HEK293T (cell line): Measurements from ENCODE around the gene NXN.

ENCODE experiments used
- CTCF ChIA-PET: fragments of 350-600 bp; formaldehyde crosslinking; extraction: SDS; loops from one replicate; lab custom pipeline; 2021; ENCODE audit warnings: antibody characterized with exemption, inconsistent platforms; lab: Yijun Ruan, JAX
- POLR2A ChIA-PET: fragments of 350-600 bp; formaldehyde crosslinking; extraction: SDS; loops from one replicate; lab custom pipeline; 2020; ENCODE audit warnings: antibody characterized with exemption, inconsistent platforms; lab: Yijun Ruan, JAX
- DNase-seq: peaks from one replicate; pipeline ENCODE4 v3.0.0; 2012; ENCODE audit warnings: mixed read lengths; ENCODE audit errors: extremely low spot score
- ARNT ChIP-seq: fragments of 450-650 bp; IDR thresholded peaks from 2 replicates; pipeline ENCODE4 v1.6.1; 2017; ENCODE audit warnings: mild to moderate bottlenecking
- BHLHE40 ChIP-seq: fragments of 450-650 bp; IDR thresholded peaks from 2 replicates; pipeline ENCODE4 v1.6.1; 2016; ENCODE audit warnings: mild to moderate bottlenecking, moderate library complexity, borderline replicate concordance
- CTBP1 ChIP-seq: fragments of 450-650 bp; IDR thresholded peaks from 2 replicates; pipeline ENCODE4 v1.6.1; 2016; ENCODE audit warnings: borderline replicate concordance
- ELF4 ChIP-seq: fragments of 450-650 bp; IDR thresholded peaks from 2 replicates; pipeline ENCODE4 v1.6.1; 2017; ENCODE audit warnings: antibody characterized with exemption
- FOXA1 ChIP-seq: fragments of 450-650 bp; IDR thresholded peaks from 2 replicates; pipeline ENCODE4 v1.6.1; 2016; ENCODE audit warnings: mild to moderate bottlenecking
- FOXK2 ChIP-seq: fragments of 450-650 bp; IDR thresholded peaks from 2 replicates; pipeline ENCODE4 v1.6.1; 2016; ENCODE audit warnings: mild to moderate bottlenecking
- FOXM1 ChIP-seq: fragments of 450-650 bp; IDR thresholded peaks from 2 replicates; pipeline ENCODE4 v1.6.1; 2017; ENCODE audit warnings: mild to moderate bottlenecking, borderline replicate concordance
- HDGF ChIP-seq: fragments of 450-650 bp; IDR thresholded peaks from 2 replicates; pipeline ENCODE4 v1.6.1; 2017; ENCODE audit warnings: antibody characterized with exemption, borderline replicate concordance
- L3MBTL2 ChIP-seq: fragments of 450-650 bp; conservative IDR thresholded peaks from 2 replicates; pipeline ENCODE4 v1.6.1; 2016; ENCODE audit warnings: mild to moderate bottlenecking
- LEF1 ChIP-seq: fragments of 450-650 bp; IDR thresholded peaks from 2 replicates; pipeline ENCODE4 v1.6.1; 2017; ENCODE audit warnings: mild to moderate bottlenecking, borderline replicate concordance
- NFRKB ChIP-seq: fragments of 450-650 bp; IDR thresholded peaks from 2 replicates; pipeline ENCODE4 v1.6.1; 2016; ENCODE audit warnings: mild to moderate bottlenecking, moderate library complexity
- SP1 ChIP-seq: fragments of 450-650 bp; IDR thresholded peaks from 2 replicates; pipeline ENCODE4 v1.6.1; 2017
- SUZ12 ChIP-seq: fragments of 450-650 bp; IDR thresholded peaks from 2 replicates; pipeline ENCODE4 v1.6.1; 2016; ENCODE audit warnings: mild to moderate bottlenecking
- TARDBP ChIP-seq: fragments of 450-650 bp; IDR thresholded peaks from 2 replicates; pipeline ENCODE4 v1.6.1; 2016
- ZNF384 ChIP-seq: fragments of 450-650 bp; IDR thresholded peaks from 2 replicates; pipeline ENCODE4 v1.6.1; 2016
- TF ChIP-seq, protein P1 (sequence below): fragments of 450-650 bp; IDR thresholded peaks from 2 replicates; pipeline ENCODE4 v1.6.1; 2016

The NXN gene

GRCh38 chr17:1008008-1008761 is 28.6 kb upstream of the NXN start:
- ChIA-PET POLR2A (no interaction called here), CTCF (no interaction called here)
- DNase-seq = no peak
- TF ChIP-seq ELF4 (no peak), SUZ12 (no peak), L3MBTL2 (no peak), LEF1 (no peak), FOXA1 (no peak), TARDBP (no peak), SP1 (no peak), HDGF (no peak), CTBP1 (no peak), FOXM1 (no peak), BHLHE40 (no peak), NFRKB (no peak), FOXK2 (no peak), ZNF384 (no peak), ARNT (no peak)
- TF ChIP-seq, protein P1, sequence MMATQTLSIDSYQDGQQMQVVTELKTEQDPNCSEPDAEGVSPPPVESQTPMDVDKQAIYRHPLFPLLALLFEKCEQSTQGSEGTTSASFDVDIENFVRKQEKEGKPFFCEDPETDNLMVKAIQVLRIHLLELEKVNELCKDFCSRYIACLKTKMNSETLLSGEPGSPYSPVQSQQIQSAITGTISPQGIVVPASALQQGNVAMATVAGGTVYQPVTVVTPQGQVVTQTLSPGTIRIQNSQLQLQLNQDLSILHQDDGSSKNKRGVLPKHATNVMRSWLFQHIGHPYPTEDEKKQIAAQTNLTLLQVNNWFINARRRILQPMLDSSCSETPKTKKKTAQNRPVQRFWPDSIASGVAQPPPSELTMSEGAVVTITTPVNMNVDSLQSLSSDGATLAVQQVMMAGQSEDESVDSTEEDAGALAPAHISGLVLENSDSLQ = no peak

DNA sequence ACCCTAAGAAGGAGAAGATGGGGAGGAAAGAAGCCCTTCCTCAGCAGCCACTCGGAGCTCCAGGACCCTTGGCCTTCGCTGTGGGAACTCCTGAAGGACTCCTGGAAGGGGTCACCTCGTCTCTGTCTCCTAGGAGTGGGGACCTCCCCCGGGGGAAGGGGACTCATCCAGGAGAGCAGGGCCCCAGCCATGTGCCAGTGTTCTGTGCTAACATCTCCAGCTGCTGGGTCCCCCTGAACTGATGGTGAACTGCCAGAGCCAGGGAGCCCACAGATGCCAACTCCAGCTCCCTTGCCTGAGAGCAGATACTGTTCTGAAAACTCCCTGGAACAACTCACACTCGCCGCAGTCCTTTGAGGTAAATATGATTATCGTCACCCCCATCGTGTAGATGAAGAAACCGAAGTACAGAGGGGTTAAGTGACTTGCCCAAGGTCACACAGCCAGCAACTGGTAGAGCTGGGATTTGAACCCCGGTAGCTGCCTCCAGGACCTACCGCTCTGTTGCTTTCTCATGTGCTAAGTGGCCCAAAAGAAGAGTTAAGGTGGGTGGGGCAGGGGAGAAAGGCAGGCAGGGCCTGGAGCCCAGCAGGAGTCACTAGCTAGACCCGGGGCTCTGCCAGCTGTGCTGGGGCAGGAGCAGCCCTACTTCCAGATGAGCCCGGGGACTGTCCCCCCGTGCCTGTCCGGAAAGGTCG is 27.9 kb upstream of the NXN start:
- ChIA-PET CTCF (no interaction called here), POLR2A (interaction anchor here (0.7 kb wide), 1 partner anchor 10 kb away, joined by 3 read pairs; the partner anchor contains the start of gene TIMM22)
- TF ChIP-seq ARNT (no peak), ZNF384 (no peak), CTBP1 (no peak), ELF4 (no peak), FOXK2 (no peak), FOXA1 (no peak), NFRKB (no peak), HDGF (no peak), FOXM1 (no peak), TARDBP (no peak), L3MBTL2 (no peak), LEF1 (no peak)
- TF ChIP-seq, protein P1 = no peak
- no peak for DNase-seq

- DNase-seq = no peak
- ChIA-PET POLR2A (no interaction called here), CTCF (no interaction called here)
- no peak for TF ChIP-seq TARDBP
- TF ChIP-seq NFRKB = no peak
- no peak for TF ChIP-seq FOXK2
- TF ChIP-seq ARNT = no peak
- TF ChIP-seq FOXM1 = no peak
- no peak for TF ChIP-seq SP1
- TF ChIP-seq BHLHE40 = no peak
- no peak for TF ChIP-seq ZNF384
These were observed 26.5 kb upstream of the NXN start for GRCh38 chr17:1006054-1006453.

GRCh38 chr17:1005361-1005946 is 25.9 kb upstream of the NXN start:
- DNase-seq = no peak
- POLR2A ChIA-PET = no interaction called here
- CTCF ChIA-PET = no interaction called here
- TF ChIP-seq CTBP1 (no peak), FOXM1 (no peak), FOXK2 (no peak), SP1 (no peak), ELF4 (no peak), L3MBTL2 (no peak), HDGF (no peak), BHLHE40 (no peak), NFRKB (no peak), SUZ12 (no peak), LEF1 (no peak), ARNT (no peak), FOXA1 (no peak), TARDBP (no peak), ZNF384 (no peak)
- TF ChIP-seq, protein P1 = no peak

DNA sequence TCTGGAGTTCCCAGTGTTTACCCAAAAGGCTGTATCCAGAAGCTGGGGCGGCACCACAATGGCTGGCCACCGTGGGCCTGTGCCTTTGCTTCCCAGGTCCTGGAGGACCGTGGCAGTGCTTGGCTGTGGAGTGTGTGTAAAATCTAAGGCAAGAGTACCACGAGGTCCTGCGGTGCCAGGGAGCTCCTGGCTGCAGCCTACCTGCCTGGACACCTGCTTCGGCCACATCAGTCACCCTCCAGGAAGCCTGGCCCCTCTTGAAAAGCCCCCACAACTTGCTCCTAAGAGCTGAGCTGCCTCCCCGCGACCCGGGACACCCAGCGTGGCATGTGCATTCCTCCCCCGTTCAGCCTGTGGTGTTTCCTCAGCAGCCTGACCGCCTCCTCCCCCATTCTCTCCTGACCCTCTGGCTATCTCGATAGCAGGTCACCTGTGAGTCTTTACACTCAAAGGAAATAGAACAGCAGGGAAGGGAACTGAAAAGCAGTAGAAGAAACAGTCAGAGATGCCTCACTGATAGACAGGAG is 25.3 kb upstream of the NXN start:
- ChIA-PET POLR2A (no interaction called here), CTCF (no interaction called here)
- no peak for DNase-seq

More for the DNA sequence above, 25.3 kb upstream of the NXN start:
- TF ChIP-seq ARNT (no peak), FOXK2 (no peak), ELF4 (no peak), ZNF384 (no peak), FOXA1 (no peak), L3MBTL2 (no peak), TARDBP (no peak), LEF1 (no peak)
